ENCODE measurements around the gene RBBP9. TPM values are rescaled to one million over a fixed set of nuclear protein-coding genes. Genes with fewer than 3 reads are reported as not detected.

Gene RBBP9
- total RNA-seq, 1 donor: 18.5 TPM

DNA sequence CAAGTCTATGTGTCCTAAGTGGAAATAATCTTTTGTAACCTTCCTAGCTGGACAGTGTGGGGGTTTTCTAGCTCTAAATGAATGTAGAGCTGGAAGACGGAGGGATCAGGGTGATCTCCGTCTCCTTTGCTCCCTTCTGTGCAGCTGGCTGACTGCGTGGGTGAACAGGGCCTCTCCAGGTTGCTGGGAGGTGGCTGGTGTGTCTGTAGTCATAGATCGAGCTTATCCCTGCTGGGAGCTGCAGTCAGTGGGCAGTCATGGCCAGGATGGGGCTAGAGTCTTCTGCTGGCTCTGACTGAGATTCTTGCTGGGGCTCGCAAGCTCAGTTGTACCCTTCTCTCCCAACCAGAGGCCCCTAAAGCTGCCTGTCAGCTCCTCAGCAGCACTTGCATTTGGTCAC, 17.1 kb upstream of the RBBP9 start:
- TF ChIP-seq, protein P1, sequence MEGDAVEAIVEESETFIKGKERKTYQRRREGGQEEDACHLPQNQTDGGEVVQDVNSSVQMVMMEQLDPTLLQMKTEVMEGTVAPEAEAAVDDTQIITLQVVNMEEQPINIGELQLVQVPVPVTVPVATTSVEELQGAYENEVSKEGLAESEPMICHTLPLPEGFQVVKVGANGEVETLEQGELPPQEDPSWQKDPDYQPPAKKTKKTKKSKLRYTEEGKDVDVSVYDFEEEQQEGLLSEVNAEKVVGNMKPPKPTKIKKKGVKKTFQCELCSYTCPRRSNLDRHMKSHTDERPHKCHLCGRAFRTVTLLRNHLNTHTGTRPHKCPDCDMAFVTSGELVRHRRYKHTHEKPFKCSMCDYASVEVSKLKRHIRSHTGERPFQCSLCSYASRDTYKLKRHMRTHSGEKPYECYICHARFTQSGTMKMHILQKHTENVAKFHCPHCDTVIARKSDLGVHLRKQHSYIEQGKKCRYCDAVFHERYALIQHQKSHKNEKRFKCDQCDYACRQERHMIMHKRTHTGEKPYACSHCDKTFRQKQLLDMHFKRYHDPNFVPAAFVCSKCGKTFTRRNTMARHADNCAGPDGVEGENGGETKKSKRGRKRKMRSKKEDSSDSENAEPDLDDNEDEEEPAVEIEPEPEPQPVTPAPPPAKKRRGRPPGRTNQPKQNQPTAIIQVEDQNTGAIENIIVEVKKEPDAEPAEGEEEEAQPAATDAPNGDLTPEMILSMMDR (IDR thresholded peaks at IDR 0.05; ENCODE audit: extremely low read depth, low read depth, low read length): no peak
- no peaks in the 10 kb centered on the region for H3K27me3 ChIP-seq (ENCODE audit: insufficient read depth, low read length)
- H4K20me1 ChIP-seq (ENCODE audit: insufficient read depth, low read length): no peaks in the 10 kb centered on the region
- no peak overlapping the region for H2AFZ ChIP-seq (ENCODE audit: low read length)
- no peaks in the 10 kb centered on the region for H3K4me1 ChIP-seq (ENCODE audit: insufficient read depth, low read length)
- H3K9me3 ChIP-seq (ENCODE audit: low read depth, low read length): no peaks in the 10 kb centered on the region
- H3K4me3 ChIP-seq (ENCODE audit: insufficient read depth, low read length): no peak overlapping the region
- H3K4me2 ChIP-seq (ENCODE audit: insufficient read depth, low read length): no peak overlapping the region
- no peak overlapping the region for H3K27ac ChIP-seq (ENCODE audit: low read depth, low read length)
- peaks cover 45% of the 10 kb centered on the region for H3K36me3 ChIP-seq (ENCODE audit: insufficient read depth, low read length)
- DNase-seq (ENCODE audit: insufficient read length, low spot score, missing footprints): no peak
- peaks cover 32% of the 10 kb centered on the region for H3K79me2 ChIP-seq (ENCODE audit: insufficient read depth, low read length)

DNA sequence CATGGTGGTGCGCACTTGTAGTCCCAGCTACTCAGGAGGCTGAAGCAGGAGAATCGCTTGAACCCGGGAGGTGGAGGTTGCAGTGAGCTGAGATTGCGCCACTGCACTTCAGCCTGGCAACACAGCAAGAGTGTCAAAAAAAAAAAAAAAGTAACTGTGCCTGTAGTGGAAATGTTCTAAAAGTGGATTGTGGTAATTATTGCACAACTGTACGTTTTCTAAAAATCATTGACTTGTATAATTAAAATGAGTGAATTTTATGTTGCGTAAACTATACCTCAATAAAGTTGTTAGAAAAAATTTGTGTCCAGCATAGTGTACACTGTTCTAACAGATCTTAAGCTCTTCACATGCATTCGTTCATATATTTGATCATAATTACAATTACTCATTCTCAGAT, 16.2 kb upstream of the RBBP9 start:
- Histone ChIP-seq H3K27me3 (ENCODE audit: insufficient read depth, low read length) (no peaks in the 10 kb centered on the region), H3K79me2 (ENCODE audit: insufficient read depth, low read length) (peaks cover 39% of the 10 kb centered on the region), H4K20me1 (ENCODE audit: insufficient read depth, low read length) (no peaks in the 10 kb centered on the region), H3K4me1 (ENCODE audit: insufficient read depth, low read length) (peaks cover 4% of the 10 kb centered on the region), H3K27ac (ENCODE audit: low read depth, low read length) (no peak overlapping the region), H2AFZ (ENCODE audit: low read length) (no peak overlapping the region), H3K36me3 (ENCODE audit: insufficient read depth, low read length) (peaks cover 45% of the 10 kb centered on the region), H3K9me3 (ENCODE audit: low read depth, low read length) (no peaks in the 10 kb centered on the region), H3K4me2 (ENCODE audit: insufficient read depth, low read length) (no peak overlapping the region), H3K4me3 (ENCODE audit: insufficient read depth, low read length) (no peak overlapping the region)
- DNase-seq (ENCODE audit: insufficient read length, low spot score, missing footprints): no peak
- TF ChIP-seq, protein P1 (IDR thresholded peaks at IDR 0.05; ENCODE audit: extremely low read depth, low read depth, low read length): no peak

DNA sequence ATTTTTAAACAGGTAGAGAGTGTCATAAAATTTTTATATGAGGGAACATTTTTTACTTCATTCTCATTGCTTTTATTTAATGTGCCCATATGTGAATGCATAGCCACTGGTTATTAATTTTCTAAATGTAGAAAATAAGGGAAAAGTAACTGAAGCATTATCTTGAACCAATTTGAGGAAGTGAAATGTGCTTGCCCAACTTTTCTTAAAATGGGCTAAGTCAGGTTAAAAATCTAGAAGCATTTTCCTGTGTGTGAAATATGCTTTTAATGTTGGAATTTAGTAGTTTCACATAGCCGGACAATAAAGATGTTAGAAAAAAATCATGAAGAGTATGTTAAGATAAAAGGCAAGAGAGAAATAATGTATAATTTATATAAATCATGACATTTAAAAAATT, 14.5 kb upstream of the RBBP9 start:
- Histone ChIP-seq H3K27ac (ENCODE audit: low read depth, low read length) (no peak overlapping the region), H3K4me2 (ENCODE audit: insufficient read depth, low read length) (no peak overlapping the region), H3K4me1 (ENCODE audit: insufficient read depth, low read length) (peaks cover 11% of the 10 kb centered on the region), H4K20me1 (ENCODE audit: insufficient read depth, low read length) (no peaks in the 10 kb centered on the region), H2AFZ (ENCODE audit: low read length) (no peak overlapping the region), H3K27me3 (ENCODE audit: insufficient read depth, low read length) (no peaks in the 10 kb centered on the region), H3K9me3 (ENCODE audit: low read depth, low read length) (no peaks in the 10 kb centered on the region), H3K36me3 (ENCODE audit: insufficient read depth, low read length) (peaks cover 45% of the 10 kb centered on the region), H3K79me2 (ENCODE audit: insufficient read depth, low read length) (peaks cover 42% of the 10 kb centered on the region), H3K4me3 (ENCODE audit: insufficient read depth, low read length) (no peak overlapping the region)
- no peak for DNase-seq (ENCODE audit: insufficient read length, low spot score, missing footprints)
- TF ChIP-seq, protein P1 (IDR thresholded peaks at IDR 0.05; ENCODE audit: extremely low read depth, low read depth, low read length): no peak

DNA sequence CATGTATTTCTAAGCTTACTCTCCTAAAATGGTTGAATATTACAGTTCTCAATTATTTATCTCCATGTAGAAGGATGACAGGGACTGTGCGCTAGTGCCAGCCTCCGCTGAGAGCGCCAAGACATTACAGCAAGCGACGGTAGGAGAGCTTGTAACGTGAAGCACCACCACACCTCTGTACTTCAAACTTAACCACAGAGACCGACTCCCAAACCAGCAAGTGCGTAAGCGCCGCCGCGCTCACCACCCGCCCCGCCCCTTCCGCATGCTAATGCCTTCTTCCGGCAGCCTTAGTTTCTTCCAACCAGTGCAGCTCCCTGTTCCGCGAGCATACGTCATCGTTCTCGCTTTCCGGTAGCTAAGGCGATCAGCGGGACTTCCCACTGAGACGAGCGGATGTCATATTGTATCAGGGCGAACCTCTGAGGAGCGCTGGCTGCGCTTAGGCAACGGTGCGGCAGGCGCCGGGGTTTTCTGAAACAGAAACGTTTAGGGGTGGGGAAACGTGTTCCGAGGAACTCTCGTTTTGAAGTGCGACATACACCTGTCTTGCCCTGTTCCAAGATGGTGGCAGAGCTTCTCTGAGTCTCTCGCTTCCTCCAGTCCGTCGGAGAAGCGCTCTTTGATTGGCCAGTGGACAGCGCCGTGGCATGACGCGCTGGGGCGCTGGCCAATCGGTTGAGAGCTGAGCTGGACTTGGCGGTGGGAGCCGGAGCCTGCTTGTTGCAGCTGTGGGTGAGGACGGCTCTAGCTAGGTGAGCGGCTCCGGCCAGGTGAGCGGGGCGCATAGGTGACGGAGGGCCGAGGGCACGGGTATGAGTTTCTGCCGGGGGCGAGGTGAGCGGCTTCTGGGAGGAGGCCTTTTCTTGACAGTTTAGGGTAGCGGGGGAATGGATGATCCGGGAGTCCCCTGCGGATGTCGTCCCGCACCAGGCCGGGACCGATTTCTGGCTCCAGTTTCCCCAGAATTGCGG, 10.5 kb upstream of the RBBP9 start, which contains the start of gene SEC23B:
Gene SEC23B, plus strand, starts transcription at position 723 of the 974 bp plus-strand sequence. CDS start 2,896 bp downstream, outside the sequence.
- TF ChIP-seq, protein P1 (IDR thresholded peaks at IDR 0.05; ENCODE audit: extremely low read depth, low read depth, low read length): no peak
- Histone ChIP-seq H3K36me3 (ENCODE audit: insufficient read depth, low read length) (peaks cover 20% of the 10 kb centered on the region), H3K9me3 (ENCODE audit: low read depth, low read length) (no peaks in the 10 kb centered on the region), H3K27me3 (ENCODE audit: insufficient read depth, low read length) (no peaks in the 10 kb centered on the region), H3K4me3 (ENCODE audit: insufficient read depth, low read length) (peak within 1 kb of the TSS; percentile 99), H2AFZ (ENCODE audit: low read length) (peak within 1 kb of the TSS; percentile 100), H3K79me2 (ENCODE audit: insufficient read depth, low read length) (peaks cover 33% of the 10 kb centered on the region), H4K20me1 (ENCODE audit: insufficient read depth, low read length) (no peaks in the 10 kb centered on the region), H3K27ac (ENCODE audit: low read depth, low read length) (peak within 1 kb of the TSS; percentile 98), H3K4me1 (ENCODE audit: insufficient read depth, low read length) (peaks cover 11% of the 10 kb centered on the region), H3K4me2 (ENCODE audit: insufficient read depth, low read length) (peak within 1 kb of the TSS; percentile 98)
- peak; percentile 97 for DNase-seq (ENCODE audit: insufficient read length, low spot score, missing footprints)

All from osteoblast (primary cell).